Choroid plexus epithelial cell (primary cell): ENCODE measurements around the gene COPG1.

Source experiments
- DNase-seq: peaks from one replicate; pipeline ENCODE4 v3.0.0-alpha.2; 2010; ENCODE audit warnings: low read depth
- H3K4me3 ChIP-seq: 2 replicates; pipeline ENCODE4 v1.5.1; 2011; ENCODE audit warnings: low read depth, mild to moderate bottlenecking, control low read depth, low read length, moderate library complexity
- CTCF ChIP-seq: conservative IDR thresholded peaks from 2 replicates; pipeline ENCODE4 v1.5.1; 2011; ENCODE audit warnings: low read depth, mild to moderate bottlenecking, control low read depth, inconsistent platforms, low read length, moderate library complexity

Gene COPG1

GRCh38 chr3:129317848-129318247, 68.4 kb downstream of the COPG1 start:
- DNase-seq: no peak
- TF ChIP-seq CTCF: no peak
- no peak overlapping the region for H3K4me3 ChIP-seq

GRCh38 chr3:129318921-129319320, 69.5 kb downstream of the COPG1 start:
- DNase-seq: no peak
- no peak for TF ChIP-seq CTCF
- H3K4me3 ChIP-seq: no peak overlapping the region

- H3K4me3 ChIP-seq: no peak overlapping the region
- no peak for TF ChIP-seq CTCF
- no peak for DNase-seq
Observed at GRCh38 chr3:129320261-129320660, 70.9 kb downstream of the COPG1 start.

- no peak for TF ChIP-seq CTCF
- no peak for DNase-seq
Observed at GRCh38 chr3:129320825-129321487, 71.5 kb downstream of the COPG1 start.

GRCh38 chr3:129321887-129322286, 72.5 kb downstream of the COPG1 start:
- no peak for TF ChIP-seq CTCF
- H3K4me3 ChIP-seq: no peak overlapping the region
- DNase-seq: no peak

More at GRCh38 chr3:129320825-129321487, 71.5 kb downstream of the COPG1 start:
- no peak overlapping the region for H3K4me3 ChIP-seq

- TF ChIP-seq CTCF: peak; percentile 51
- no peak overlapping the region for H3K4me3 ChIP-seq
- DNase-seq: no peak
Observed at GRCh38 chr3:129323651-129324294, 74.4 kb downstream of the COPG1 start.

GRCh38 chr3:129324855-129325254, 75.4 kb downstream of the COPG1 start:
- no peak for DNase-seq
- H3K4me3 ChIP-seq: no peak overlapping the region
- TF ChIP-seq CTCF: no peak
